Measurements from ENCODE around the gene AKAP6. TPM values are rescaled to one million over a fixed set of nuclear protein-coding genes. Genes with fewer than 3 reads are reported as not detected.

AKAP6 gene
- total RNA-seq, 1 donor from 2014 or later, result 3.6 TPM

DNA sequence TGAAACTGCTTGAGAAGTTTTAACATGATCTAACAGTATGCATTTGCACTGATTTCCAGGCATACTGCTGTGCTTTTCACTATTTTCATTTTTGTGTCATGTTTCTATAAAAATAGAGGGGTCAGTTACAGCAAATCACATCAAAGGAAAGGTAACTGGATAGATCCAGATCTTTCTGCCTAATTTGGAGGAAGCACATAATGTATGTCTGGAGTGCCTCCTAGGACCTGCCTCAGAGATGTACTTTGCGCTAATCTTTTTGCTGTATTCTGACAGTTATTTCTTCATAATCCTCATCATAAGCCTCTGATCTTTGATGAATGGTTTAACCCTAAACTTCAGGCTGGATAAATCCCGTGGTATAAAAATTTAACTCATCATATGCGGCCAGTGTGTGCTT, 498.4 kb downstream of the AKAP6 start:
- H3K9me3 Mint-ChIP-seq (ENCODE audit: low read depth), result no peaks in the 10 kb centered on the region
- no peaks in the 10 kb centered on the region for H3K36me3 Mint-ChIP-seq (ENCODE audit: low read depth)
- no peaks in the 10 kb centered on the region for H3K27me3 Mint-ChIP-seq (ENCODE audit: low read depth)
- H3K4me3 Mint-ChIP-seq (ENCODE audit: unreplicated experiment), result no peak overlapping the region
- H3K27ac Mint-ChIP-seq (ENCODE audit: unreplicated experiment), result no peak overlapping the region
- H3K4me1 Mint-ChIP-seq (ENCODE audit: low read depth), result peaks cover 25% of the 10 kb centered on the region
- TF ChIP-seq, protein P1, sequence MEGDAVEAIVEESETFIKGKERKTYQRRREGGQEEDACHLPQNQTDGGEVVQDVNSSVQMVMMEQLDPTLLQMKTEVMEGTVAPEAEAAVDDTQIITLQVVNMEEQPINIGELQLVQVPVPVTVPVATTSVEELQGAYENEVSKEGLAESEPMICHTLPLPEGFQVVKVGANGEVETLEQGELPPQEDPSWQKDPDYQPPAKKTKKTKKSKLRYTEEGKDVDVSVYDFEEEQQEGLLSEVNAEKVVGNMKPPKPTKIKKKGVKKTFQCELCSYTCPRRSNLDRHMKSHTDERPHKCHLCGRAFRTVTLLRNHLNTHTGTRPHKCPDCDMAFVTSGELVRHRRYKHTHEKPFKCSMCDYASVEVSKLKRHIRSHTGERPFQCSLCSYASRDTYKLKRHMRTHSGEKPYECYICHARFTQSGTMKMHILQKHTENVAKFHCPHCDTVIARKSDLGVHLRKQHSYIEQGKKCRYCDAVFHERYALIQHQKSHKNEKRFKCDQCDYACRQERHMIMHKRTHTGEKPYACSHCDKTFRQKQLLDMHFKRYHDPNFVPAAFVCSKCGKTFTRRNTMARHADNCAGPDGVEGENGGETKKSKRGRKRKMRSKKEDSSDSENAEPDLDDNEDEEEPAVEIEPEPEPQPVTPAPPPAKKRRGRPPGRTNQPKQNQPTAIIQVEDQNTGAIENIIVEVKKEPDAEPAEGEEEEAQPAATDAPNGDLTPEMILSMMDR (IDR thresholded peaks at IDR 0.05), result no peak
- DNase-seq (ENCODE audit: low spot score), result no peak

DNA sequence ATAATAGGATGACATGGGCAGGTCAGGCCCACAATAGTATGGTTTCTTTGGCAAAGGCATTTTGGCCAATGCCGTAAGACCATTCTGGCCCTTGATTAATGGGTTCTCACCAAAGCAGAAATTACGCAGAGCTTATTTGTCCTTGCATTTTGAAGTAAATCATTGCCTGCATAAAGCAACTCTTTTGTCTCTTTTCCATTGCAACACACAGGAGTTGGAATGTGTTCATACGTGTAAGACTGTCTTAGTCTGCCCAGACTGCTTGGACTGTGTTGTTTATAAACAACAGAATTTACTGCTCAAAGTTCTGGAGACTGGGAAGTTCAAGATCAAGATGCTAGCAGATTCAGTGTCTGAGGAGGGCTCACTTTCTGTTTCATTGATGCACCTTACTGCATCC, 506.8 kb downstream of the AKAP6 start:
- Mint-ChIP-seq H3K36me3 (ENCODE audit: low read depth) (no peaks in the 10 kb centered on the region), H3K4me1 (ENCODE audit: low read depth) (no peaks in the 10 kb centered on the region), H3K4me3 (ENCODE audit: unreplicated experiment) (no peak overlapping the region), H3K27me3 (ENCODE audit: low read depth) (peaks cover 1% of the 10 kb centered on the region), H3K27ac (ENCODE audit: unreplicated experiment) (no peak overlapping the region), H3K9me3 (ENCODE audit: low read depth) (no peaks in the 10 kb centered on the region)
- TF ChIP-seq, protein P1 (IDR thresholded peaks at IDR 0.05), result no peak
- DNase-seq (ENCODE audit: low spot score), result no peak

DNA sequence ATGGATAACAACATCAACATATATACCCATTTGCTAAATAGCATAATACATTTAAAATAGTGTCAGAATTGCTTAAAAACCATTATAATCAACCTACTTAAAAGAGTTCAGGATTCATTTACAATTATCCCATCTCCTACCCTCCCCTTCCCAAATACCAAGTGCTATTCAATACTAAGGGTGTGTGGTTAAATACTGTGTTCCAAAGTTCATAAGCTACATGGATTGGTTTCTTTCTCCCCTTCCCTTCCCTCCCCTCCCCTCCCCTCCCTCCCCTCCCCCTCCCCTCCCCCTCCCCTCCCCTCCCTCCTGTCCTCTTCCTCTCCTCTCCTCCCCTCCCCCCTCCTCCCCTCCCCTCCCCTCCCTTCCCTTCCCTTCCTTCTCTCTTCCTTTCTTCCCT, 512.6 kb downstream of the AKAP6 start:
- DNase-seq (ENCODE audit: low spot score), result no peak
- Mint-ChIP-seq H3K27me3 (ENCODE audit: low read depth) (peaks cover 8% of the 10 kb centered on the region), H3K36me3 (ENCODE audit: low read depth) (peaks cover 4% of the 10 kb centered on the region), H3K4me1 (ENCODE audit: low read depth) (peaks cover 4% of the 10 kb centered on the region), H3K9me3 (ENCODE audit: low read depth) (no peaks in the 10 kb centered on the region), H3K27ac (ENCODE audit: unreplicated experiment) (no peak overlapping the region), H3K4me3 (ENCODE audit: unreplicated experiment) (no peak overlapping the region)
- TF ChIP-seq, protein P1 (IDR thresholded peaks at IDR 0.05), result no peak

DNA sequence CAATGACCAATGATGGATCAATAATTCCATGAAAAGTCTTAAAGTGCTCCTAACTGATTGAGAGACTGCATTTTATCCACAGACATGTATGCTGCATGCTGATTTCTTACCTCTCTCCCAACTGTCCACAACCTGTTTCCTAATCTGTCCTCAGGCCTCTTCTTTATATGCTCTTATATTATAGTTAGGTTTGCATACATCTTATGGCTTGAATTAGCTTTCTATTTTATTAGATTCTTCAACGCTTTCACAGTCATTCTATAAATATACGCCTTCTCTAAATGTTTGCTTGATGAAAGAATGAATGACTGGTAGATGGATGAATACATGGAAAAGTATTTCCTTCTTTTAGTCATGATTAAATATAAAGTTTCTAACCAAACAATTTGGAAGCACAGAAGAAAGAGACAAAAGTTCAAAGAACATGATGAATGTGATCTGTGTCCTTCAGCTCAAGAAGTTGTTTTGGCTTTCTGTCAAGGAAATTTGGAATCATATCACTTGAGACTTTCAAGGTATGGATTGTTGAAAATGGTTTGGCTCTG, 517.8 kb downstream of the AKAP6 start:
- Mint-ChIP-seq H3K4me1 (ENCODE audit: low read depth) (peaks cover 12% of the 10 kb centered on the region), H3K9me3 (ENCODE audit: low read depth) (peaks cover 14% of the 10 kb centered on the region)

DNA sequence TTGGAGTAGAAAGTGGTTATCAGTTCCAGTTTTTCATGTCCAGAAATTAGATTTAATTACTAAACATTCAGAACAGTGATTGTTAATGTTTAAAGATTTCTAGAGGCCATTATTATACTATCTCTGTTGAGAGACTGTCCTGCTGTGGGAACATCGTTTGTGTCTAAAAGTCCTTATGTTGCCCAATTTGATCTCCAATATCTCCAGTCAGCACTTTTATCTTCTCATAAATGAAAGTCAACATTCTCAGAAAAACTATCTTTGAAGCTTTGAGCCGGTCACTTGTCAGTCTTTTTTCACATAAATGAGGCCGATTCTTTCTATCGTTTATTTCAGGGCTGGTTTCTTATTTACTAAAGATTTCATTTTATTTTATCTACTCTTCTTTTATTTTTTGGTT, 518.8 kb downstream of the AKAP6 start:
- H3K36me3 Mint-ChIP-seq (ENCODE audit: low read depth), result peaks cover 5% of the 10 kb centered on the region
- TF ChIP-seq, protein P1 (IDR thresholded peaks at IDR 0.05), result no peak
- H3K9me3 Mint-ChIP-seq (ENCODE audit: low read depth), result peaks cover 16% of the 10 kb centered on the region
- DNase-seq (ENCODE audit: low spot score), result no peak
- no peak overlapping the region for H3K4me3 Mint-ChIP-seq (ENCODE audit: unreplicated experiment)
- peaks cover 12% of the 10 kb centered on the region for H3K4me1 Mint-ChIP-seq (ENCODE audit: low read depth)
- peaks cover 7% of the 10 kb centered on the region for H3K27me3 Mint-ChIP-seq (ENCODE audit: low read depth)
- H3K27ac Mint-ChIP-seq (ENCODE audit: unreplicated experiment), result no peak overlapping the region

More for the DNA sequence above, 517.8 kb downstream of the AKAP6 start:
- no peak overlapping the region for H3K4me3 Mint-ChIP-seq (ENCODE audit: unreplicated experiment)
- TF ChIP-seq, protein P1 (IDR thresholded peaks at IDR 0.05), result no peak
- H3K36me3 Mint-ChIP-seq (ENCODE audit: low read depth), result peaks cover 5% of the 10 kb centered on the region
- peaks cover 7% of the 10 kb centered on the region for H3K27me3 Mint-ChIP-seq (ENCODE audit: low read depth)
- peak overlapping the region; percentile 46 for H3K27ac Mint-ChIP-seq (ENCODE audit: unreplicated experiment)
- no peak for DNase-seq (ENCODE audit: low spot score)

All from chondrocyte (in vitro differentiated cells).